ENCODE measurements around the gene CGN. TPM values are rescaled to one million over a fixed set of nuclear protein-coding genes. Genes with fewer than 3 reads are reported as not detected.

The CGN gene
- polyA plus RNA-seq, 1 donor from 2014 or later: 4.4 TPM

DNA sequence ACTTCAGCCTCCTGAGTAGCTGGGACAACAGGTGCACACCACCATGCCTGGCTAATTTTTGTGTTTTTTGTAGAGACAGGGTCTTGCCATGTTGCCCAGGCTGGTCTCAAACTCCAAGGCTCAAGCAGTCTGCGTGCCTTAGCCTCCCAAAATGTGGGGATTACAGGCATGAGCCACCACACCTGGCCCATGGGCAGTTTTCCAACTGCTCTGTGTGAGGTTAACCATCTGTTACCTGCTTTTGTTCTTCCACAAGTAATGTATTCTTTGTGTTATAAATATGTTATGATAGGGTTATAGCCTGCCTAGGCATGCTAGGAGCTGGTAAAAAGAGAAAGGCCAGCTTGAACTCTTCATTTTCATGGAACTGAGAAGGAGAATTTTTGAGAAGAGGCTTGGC, 59.6 kb downstream of the CGN start:
- no peaks in the 10 kb centered on the region for H3K9me2 ChIP-seq (ENCODE audit: insufficient read depth, low read length)
- H4K20me1 ChIP-seq (ENCODE audit: insufficient read depth): no peaks in the 10 kb centered on the region
- H3K36me3 ChIP-seq (ENCODE audit: insufficient read depth, low read length): peaks cover 18% of the 10 kb centered on the region
- no peak overlapping the region for H3K27ac ChIP-seq (ENCODE audit: low read length)
- H3K79me2 ChIP-seq (replicated peaks; ENCODE audit: insufficient read depth, low read length): no peaks in the 10 kb centered on the region
- H3K4me3 ChIP-seq (ENCODE audit: low read length): no peak overlapping the region
- no peak overlapping the region for H3K4me2 ChIP-seq (ENCODE audit: low read length)
- H3K9me3 ChIP-seq (ENCODE audit: low read length): no peaks in the 10 kb centered on the region
- TF ChIP-seq TAF1 (IDR thresholded peaks at IDR 0.05; ENCODE audit: low read depth): no peak
- TF ChIP-seq, protein P1, sequence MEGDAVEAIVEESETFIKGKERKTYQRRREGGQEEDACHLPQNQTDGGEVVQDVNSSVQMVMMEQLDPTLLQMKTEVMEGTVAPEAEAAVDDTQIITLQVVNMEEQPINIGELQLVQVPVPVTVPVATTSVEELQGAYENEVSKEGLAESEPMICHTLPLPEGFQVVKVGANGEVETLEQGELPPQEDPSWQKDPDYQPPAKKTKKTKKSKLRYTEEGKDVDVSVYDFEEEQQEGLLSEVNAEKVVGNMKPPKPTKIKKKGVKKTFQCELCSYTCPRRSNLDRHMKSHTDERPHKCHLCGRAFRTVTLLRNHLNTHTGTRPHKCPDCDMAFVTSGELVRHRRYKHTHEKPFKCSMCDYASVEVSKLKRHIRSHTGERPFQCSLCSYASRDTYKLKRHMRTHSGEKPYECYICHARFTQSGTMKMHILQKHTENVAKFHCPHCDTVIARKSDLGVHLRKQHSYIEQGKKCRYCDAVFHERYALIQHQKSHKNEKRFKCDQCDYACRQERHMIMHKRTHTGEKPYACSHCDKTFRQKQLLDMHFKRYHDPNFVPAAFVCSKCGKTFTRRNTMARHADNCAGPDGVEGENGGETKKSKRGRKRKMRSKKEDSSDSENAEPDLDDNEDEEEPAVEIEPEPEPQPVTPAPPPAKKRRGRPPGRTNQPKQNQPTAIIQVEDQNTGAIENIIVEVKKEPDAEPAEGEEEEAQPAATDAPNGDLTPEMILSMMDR (IDR thresholded peaks at IDR 0.05; ENCODE audit: poor library complexity, severe bottlenecking): no peak
- TF ChIP-seq EP300 (conservative IDR thresholded peaks at IDR 0.05; ENCODE audit: poor library complexity, severe bottlenecking): no peak
- no peak for TF ChIP-seq POLR2AphosphoS5 (IDR thresholded peaks at IDR 0.05)
- no peak for TF ChIP-seq MXI1 (conservative IDR thresholded peaks at IDR 0.05; ENCODE audit: poor library complexity, severe bottlenecking)
- TF ChIP-seq, protein P2, sequence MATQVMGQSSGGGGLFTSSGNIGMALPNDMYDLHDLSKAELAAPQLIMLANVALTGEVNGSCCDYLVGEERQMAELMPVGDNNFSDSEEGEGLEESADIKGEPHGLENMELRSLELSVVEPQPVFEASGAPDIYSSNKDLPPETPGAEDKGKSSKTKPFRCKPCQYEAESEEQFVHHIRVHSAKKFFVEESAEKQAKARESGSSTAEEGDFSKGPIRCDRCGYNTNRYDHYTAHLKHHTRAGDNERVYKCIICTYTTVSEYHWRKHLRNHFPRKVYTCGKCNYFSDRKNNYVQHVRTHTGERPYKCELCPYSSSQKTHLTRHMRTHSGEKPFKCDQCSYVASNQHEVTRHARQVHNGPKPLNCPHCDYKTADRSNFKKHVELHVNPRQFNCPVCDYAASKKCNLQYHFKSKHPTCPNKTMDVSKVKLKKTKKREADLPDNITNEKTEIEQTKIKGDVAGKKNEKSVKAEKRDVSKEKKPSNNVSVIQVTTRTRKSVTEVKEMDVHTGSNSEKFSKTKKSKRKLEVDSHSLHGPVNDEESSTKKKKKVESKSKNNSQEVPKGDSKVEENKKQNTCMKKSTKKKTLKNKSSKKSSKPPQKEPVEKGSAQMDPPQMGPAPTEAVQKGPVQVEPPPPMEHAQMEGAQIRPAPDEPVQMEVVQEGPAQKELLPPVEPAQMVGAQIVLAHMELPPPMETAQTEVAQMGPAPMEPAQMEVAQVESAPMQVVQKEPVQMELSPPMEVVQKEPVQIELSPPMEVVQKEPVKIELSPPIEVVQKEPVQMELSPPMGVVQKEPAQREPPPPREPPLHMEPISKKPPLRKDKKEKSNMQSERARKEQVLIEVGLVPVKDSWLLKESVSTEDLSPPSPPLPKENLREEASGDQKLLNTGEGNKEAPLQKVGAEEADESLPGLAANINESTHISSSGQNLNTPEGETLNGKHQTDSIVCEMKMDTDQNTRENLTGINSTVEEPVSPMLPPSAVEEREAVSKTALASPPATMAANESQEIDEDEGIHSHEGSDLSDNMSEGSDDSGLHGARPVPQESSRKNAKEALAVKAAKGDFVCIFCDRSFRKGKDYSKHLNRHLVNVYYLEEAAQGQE (IDR thresholded peaks at IDR 0.05; ENCODE audit: borderline replicate concordance): no peak
- H3F3A ChIP-seq (ENCODE audit: insufficient read depth, low read length, poor library complexity, severe bottlenecking): no peaks in the 10 kb centered on the region
- no peak overlapping the region for H3K9ac ChIP-seq (ENCODE audit: low read length)
- no peak overlapping the region for H2AFZ ChIP-seq (ENCODE audit: low read depth, low read length)
- no peaks in the 10 kb centered on the region for H3K27me3 ChIP-seq (ENCODE audit: insufficient read depth, low read depth, low read length)

DNA sequence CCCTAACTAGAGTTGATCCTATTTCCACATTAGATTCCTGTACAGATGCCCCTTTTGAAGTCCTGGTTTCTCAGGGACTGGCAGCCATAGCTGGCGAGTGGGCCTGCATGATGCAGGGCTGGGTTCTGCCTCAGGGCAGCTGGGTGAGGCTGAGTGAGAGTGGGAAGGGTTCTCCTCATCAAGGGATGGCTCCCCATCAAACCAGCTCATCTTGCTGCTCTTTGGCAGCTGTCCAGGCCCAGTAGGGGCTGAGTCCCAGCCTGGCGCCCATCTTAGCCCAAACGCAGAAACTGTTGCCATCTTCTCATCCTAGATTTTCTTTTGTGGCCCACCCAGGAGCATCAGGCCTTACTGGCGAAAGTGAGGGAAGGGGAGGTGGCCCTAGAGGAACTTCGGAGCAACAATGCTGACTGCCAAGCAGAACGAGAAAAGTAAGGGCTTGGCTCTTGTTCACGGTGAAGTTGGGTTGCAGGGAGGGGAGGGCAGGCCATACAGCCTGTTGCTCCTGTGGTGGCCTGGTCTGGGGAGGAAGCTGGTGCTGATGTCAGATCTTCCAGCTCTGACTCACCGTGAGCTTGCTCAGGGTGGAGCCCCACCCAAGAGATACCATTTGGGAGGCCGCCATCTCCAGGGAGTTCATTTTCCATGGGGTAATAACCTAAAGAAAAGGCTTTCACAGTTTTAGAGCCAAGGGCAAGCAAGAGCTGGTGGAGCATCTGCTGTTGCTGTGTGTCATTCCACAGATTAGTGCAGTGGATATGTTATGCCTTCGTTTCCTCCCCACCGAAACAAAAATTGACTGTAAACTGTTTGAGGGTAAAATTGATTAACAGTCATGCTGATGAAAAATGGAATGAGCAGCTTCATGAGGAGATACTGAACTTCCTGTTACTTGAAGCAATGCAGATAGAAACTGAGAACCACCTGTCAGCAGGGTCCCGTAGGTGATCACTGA, 63.7 kb downstream of the CGN start:
- peaks cover 15% of the 10 kb centered on the region for H3K36me3 ChIP-seq (ENCODE audit: insufficient read depth, low read length)
- no peaks in the 10 kb centered on the region for H3K79me2 ChIP-seq (replicated peaks; ENCODE audit: insufficient read depth, low read length)
- H3K27ac ChIP-seq (ENCODE audit: low read length): no peak overlapping the region
- H3F3A ChIP-seq (ENCODE audit: insufficient read depth, low read length, poor library complexity, severe bottlenecking): no peaks in the 10 kb centered on the region
- H3K27me3 ChIP-seq (ENCODE audit: insufficient read depth, low read depth, low read length): no peaks in the 10 kb centered on the region
- no peak overlapping the region for H3K4me2 ChIP-seq (ENCODE audit: low read length)
- H3K4me3 ChIP-seq (ENCODE audit: low read length): no peak overlapping the region
- H3K9me2 ChIP-seq (ENCODE audit: insufficient read depth, low read length): no peaks in the 10 kb centered on the region
- TF ChIP-seq, protein P1 (IDR thresholded peaks at IDR 0.05; ENCODE audit: poor library complexity, severe bottlenecking): no peak
- TF ChIP-seq RAD21 (conservative IDR thresholded peaks at IDR 0.05) (no peak), POLR2AphosphoS5 (IDR thresholded peaks at IDR 0.05) (no peak), TAF1 (IDR thresholded peaks at IDR 0.05; ENCODE audit: low read depth) (no peak), EZH2 (IDR thresholded peaks at IDR 0.05; ENCODE audit: borderline replicate concordance, insufficient read depth, low read length, poor library complexity, severe bottlenecking) (no peak), EP300 (conservative IDR thresholded peaks at IDR 0.05; ENCODE audit: poor library complexity, severe bottlenecking) (no peak), MXI1 (conservative IDR thresholded peaks at IDR 0.05; ENCODE audit: poor library complexity, severe bottlenecking) (no peak), SMC3 (conservative IDR thresholded peaks at IDR 0.05; ENCODE audit: poor library complexity) (no peak)
- TF ChIP-seq, protein P2 (IDR thresholded peaks at IDR 0.05; ENCODE audit: borderline replicate concordance): no peak
- no peaks in the 10 kb centered on the region for H3K9me3 ChIP-seq (ENCODE audit: low read length)
- no peak overlapping the region for H3K9ac ChIP-seq (ENCODE audit: low read length)
- H4K20me1 ChIP-seq (ENCODE audit: insufficient read depth): no peaks in the 10 kb centered on the region
- H2AFZ ChIP-seq (ENCODE audit: low read depth, low read length): no peak overlapping the region

All from neural cell (in vitro differentiated cells).